Endothelial cell of umbilical vein (primary cell): ENCODE data around the gene UBE3B. TPM values are rescaled to one million over a fixed set of nuclear protein-coding genes. Genes with fewer than 3 reads are reported as not detected.

Experiments
- BruUV-seq: library from RNA; stranded (reverse); fragments of 400-500 nt; replicated peaks from 2 replicates; lab custom pipeline; 2021; lab: Mats Ljungman, UMichigan
- CTCF ChIA-PET: fragments of 300-600, 350-600 bp; sonication (Branson Sonifier 250); formaldehyde crosslinking; loops from one replicate; lab custom pipeline; 2021; ENCODE audit warnings: antibody characterized with exemption, inconsistent platforms; lab: Charles Lee
- POLR2A ChIA-PET: fragments of 300-600, 350-600 bp; sonication (Branson Sonifier 250); formaldehyde crosslinking; loops from one replicate; lab custom pipeline; 2021; ENCODE audit warnings: antibody characterized with exemption, inconsistent platforms; lab: Charles Lee
- DNase-seq: peaks from one replicate; pipeline ENCODE4 v3.0.0-alpha.2; 2011; ENCODE audit warnings: low read depth, low spot score
- FAIRE-seq: peaks from 2 replicates; lab custom pipeline; 2011; peaks lifted over from hg19 to GRCh38; lab: Jason Lieb, UNC
- H2AFZ ChIP-seq: 2 replicates; pipeline ENCODE4 v1.6.0; 2012; ENCODE audit warnings: low read depth, low read length, control low read depth, inconsistent platforms
- H3K27ac ChIP-seq: 2 replicates; pipeline ENCODE4 v1.5.1; 2011; ENCODE audit warnings: low read depth, mild to moderate bottlenecking, control low read depth, low read length, moderate library complexity; ENCODE audit not compliant: insufficient read depth
- H3K27me3 ChIP-seq, 2 experiments: 2 replicates each; pipeline versions ENCODE4 v1.6.0 to v1.6.1; 2011; ENCODE audit warnings: low read length in 2 of 2, mixed read lengths in 1 of 2; ENCODE audit not compliant: control insufficient read depth in 2 of 2, insufficient read depth in 2 of 2
- H3K36me3 ChIP-seq, 2 experiments: 2 replicates in 1 of 2; 3 replicates in 1 of 2; pipeline ENCODE4 v1.5.1; 2011; ENCODE audit warnings: low read length in 2 of 2, mild to moderate bottlenecking in 1 of 2, moderate library complexity in 1 of 2; ENCODE audit not compliant: control insufficient read depth in 2 of 2, insufficient read depth in 2 of 2; ENCODE audit errors: extremely low read depth in 1 of 2
- H3K4me1 ChIP-seq: 3 replicates; pipeline ENCODE4 v1.5.1; 2011; ENCODE audit warnings: mild to moderate bottlenecking, low read length; ENCODE audit not compliant: control insufficient read depth, insufficient read depth; ENCODE audit errors: extremely low read depth
- H3K4me2 ChIP-seq: 2 replicates; pipeline ENCODE4 v1.6.1; 2011; ENCODE audit warnings: low read length, control low read depth, mixed read lengths; ENCODE audit not compliant: insufficient read depth
- H3K4me3 ChIP-seq, 3 experiments: fragments of 200-600 bp in 1 of 3; sonication (generic), shearing (Covaris generic) in 1 of 3; replicated peaks in 1 of 3; 2 replicates each; pipeline ENCODE4 v1.5.1; 2011 to 2016; ENCODE audit warnings: control low read depth in 3 of 3, low read length in 3 of 3, mild to moderate bottlenecking in 2 of 3, inconsistent platforms in 1 of 3, low read depth in 1 of 3, moderate library complexity in 1 of 3; ENCODE audit not compliant: insufficient read depth in 1 of 3
- H3K79me2 ChIP-seq: 2 replicates; pipeline ENCODE4 v1.6.0; 2012; ENCODE audit warnings: low read length, inconsistent platforms; ENCODE audit not compliant: control insufficient read depth, insufficient read depth
- H3K9ac ChIP-seq: replicated peaks from 2 replicates; pipeline ENCODE3; 2011; ENCODE audit warnings: low read length, control low read depth; ENCODE audit not compliant: insufficient read depth; ENCODE audit errors: extremely low read depth
- H3K9me1 ChIP-seq: replicated peaks from 3 replicates; pipeline ENCODE4 v1.6.0; 2011; ENCODE audit warnings: mild to moderate bottlenecking, low read length; ENCODE audit not compliant: control insufficient read depth, insufficient read depth; ENCODE audit errors: extremely low read depth
- H3K9me3 ChIP-seq: replicated peaks from 2 replicates; pipeline ENCODE4 v1.5.1; 2012; ENCODE audit warnings: low read length, inconsistent platforms; ENCODE audit not compliant: control insufficient read depth, insufficient read depth
- H4K20me1 ChIP-seq: replicated peaks from 2 replicates; pipeline ENCODE3; 2011; ENCODE audit warnings: mild to moderate bottlenecking, low read length; ENCODE audit not compliant: control insufficient read depth, insufficient read depth; ENCODE audit errors: extremely low read depth
- EZH2 ChIP-seq: IDR thresholded peaks from 2 replicates; pipeline ENCODE4 v1.6.1; 2012; ENCODE audit warnings: borderline replicate concordance, low read depth, mild to moderate bottlenecking, moderate library complexity, low read length, inconsistent platforms; ENCODE audit not compliant: severe bottlenecking
- GATA2 ChIP-seq: IDR thresholded peaks from 2 replicates; pipeline ENCODE4 v1.7.0; 2011; ENCODE audit warnings: low read depth, mild to moderate bottlenecking, moderate library complexity, mixed read lengths, low read length; ENCODE audit not compliant: insufficient read length, insufficient read depth
- JUN ChIP-seq: IDR thresholded peaks from 2 replicates; pipeline ENCODE4 v1.6.1; 2011; ENCODE audit warnings: borderline replicate concordance, low read depth; ENCODE audit not compliant: insufficient read length, insufficient read depth
- MYC ChIP-seq: IDR thresholded peaks from one replicate; pipeline ENCODE4 v1.6.1; 2011; ENCODE audit warnings: mild to moderate bottlenecking, low read depth, low read length
- POLR2A ChIP-seq: IDR thresholded peaks from 2 replicates; pipeline ENCODE4 v1.6.1; 2012; ENCODE audit warnings: low read depth, mild to moderate bottlenecking, control low read depth, low read length
- POLR2AphosphoS5 ChIP-seq: IDR thresholded peaks from 2 replicates; pipeline ENCODE4 v1.6.1; 2012; ENCODE audit warnings: low read depth, mild to moderate bottlenecking, control low read depth, low read length, moderate library complexity; ENCODE audit not compliant: insufficient read depth
- dilution Hi-C: fragments of 300-500 bp; cut with MboI; formaldehyde crosslinking; loops from one replicate; pipeline ENCODE4 v1.15.0; 2019; ENCODE audit warnings: low sequenced_read_pairs; ENCODE audit not compliant: extremely low pct_ligation_motif_present
- intact Hi-C: fragments of 100-400 bp; cut with micrococcal nuclease; formaldehyde crosslinking; loops from one replicate; pipeline ENCODE4 v1.10.0; 2022
- polyA plus RNA-seq, 4 experiments: library from polyadenylated mRNA; depleted of rRNA in 3 of 4; stranded (reverse) in 3 of 4; unstranded in 1 of 4; fragments of >200 nt; gene quantifications; 2 replicates each; pipeline versions ENCODE4 v1.2.1 to v1.2.3, GENCODE V29; 2011 to 2012; ENCODE audit warnings: missing spikeins in 1 of 4
- total RNA-seq: library from RNA; stranded (reverse); gene quantifications from 2 replicates; pipeline ENCODE4 v1.2.3, GENCODE V29; 2021
- TF ChIP-seq, protein P1 (sequence below): IDR thresholded peaks from 2 replicates; pipeline ENCODE4 v1.6.1; 2011; ENCODE audit not compliant: insufficient read depth, insufficient read length
- TF ChIP-seq, protein P2 (sequence below), 2 donors: IDR thresholded peaks; 1 replicate in 1 of 2; 2 replicates in 1 of 2; pipeline ENCODE4 v1.5.1; 2011; ENCODE audit warnings: low read length in 2 of 2, mild to moderate bottlenecking in 2 of 2, moderate library complexity in 2 of 2, control low read depth in 1 of 2, inconsistent platforms in 1 of 2, low read depth in 1 of 2; ENCODE audit not compliant: insufficient read depth in 1 of 2; ENCODE audit errors: extremely low read depth in 1 of 2

Gene UBE3B
- total and polyA plus RNA-seq, 2 donors (not counting 3 experiments of a cell fraction or from before 2014, with no cell fraction given), result 24.9 to 40.8 TPM

DNA sequence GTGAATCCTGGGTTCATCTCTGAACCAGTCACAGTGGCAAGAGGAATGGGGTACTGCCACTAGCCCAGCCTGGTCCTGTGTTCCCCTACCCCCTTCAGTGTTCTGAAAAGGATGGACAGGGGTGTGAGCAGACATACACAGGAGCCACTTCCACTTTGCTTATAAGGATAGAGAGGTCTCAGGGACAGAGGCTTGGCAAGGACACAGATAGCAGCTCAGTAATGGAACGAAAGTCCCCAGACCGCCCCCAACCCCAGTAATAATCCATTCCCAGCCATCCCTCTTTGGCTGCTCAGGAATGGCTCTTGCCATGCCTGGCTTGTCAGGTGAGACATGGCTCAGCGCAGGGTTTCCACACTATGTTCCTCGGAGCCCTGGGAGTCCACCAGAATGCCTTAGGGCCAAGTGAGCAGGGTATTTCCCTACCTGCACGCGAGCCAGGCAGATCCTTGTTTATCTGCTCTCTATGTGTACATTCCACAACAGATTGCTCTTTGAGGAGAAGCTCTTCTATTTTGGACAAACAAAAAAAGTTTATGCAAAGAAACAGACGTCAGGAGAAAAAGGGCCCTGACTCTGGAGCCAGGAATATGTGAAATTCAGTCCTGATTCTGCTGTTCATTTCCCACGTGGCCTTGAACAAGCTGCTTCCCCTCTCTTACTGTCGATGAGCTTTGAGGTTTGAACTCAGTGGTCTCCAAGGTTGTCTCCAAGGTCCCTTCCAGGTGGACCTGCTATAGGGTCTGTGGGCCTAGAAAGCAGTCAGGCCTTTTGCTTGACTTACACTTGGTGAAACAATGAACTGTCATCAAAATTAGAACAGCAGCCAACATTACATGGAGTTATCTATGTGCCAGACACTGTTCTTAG lies 10.0 kb downstream of the UBE3B start:
- H3K9ac ChIP-seq, result no peak overlapping the region

More for the DNA sequence above, 10.0 kb downstream of the UBE3B start:
- dilution Hi-C loops, result no loop called here
- Histone ChIP-seq H3K9me3 (no peaks in the 10 kb centered on the region), H3K9me1 (no peaks in the 10 kb centered on the region), H3K4me3 (no peak overlapping the region), H3K27ac (no peak overlapping the region), H3K4me2 (no peak overlapping the region), H3K27me3 (no peaks in the 10 kb centered on the region), H2AFZ (no peak overlapping the region), H4K20me1 (no peaks in the 10 kb centered on the region), H3K4me1 (no peaks in the 10 kb centered on the region), H3K79me2 (no peaks in the 10 kb centered on the region), H3K36me3 (peaks cover 17 to 48% of the 10 kb centered on the region in 2 experiments)
- DNase-seq, result no peak
- ChIA-PET CTCF (interaction anchor here (1.6 to 3.8 kb wide), 2 partner anchors 59 kb away, joined by 6 to 17 read pairs; no protein-coding TSS in a partner anchor), POLR2A (no interaction called here)
- BruUV-seq, result no TSS peak
- intact Hi-C loops, result no loop called here
- FAIRE-seq, result no peak
- TF ChIP-seq JUN, result no peak
- TF ChIP-seq POLR2AphosphoS5, result no peak
- no peak for TF ChIP-seq EZH2
- TF ChIP-seq, protein P1, sequence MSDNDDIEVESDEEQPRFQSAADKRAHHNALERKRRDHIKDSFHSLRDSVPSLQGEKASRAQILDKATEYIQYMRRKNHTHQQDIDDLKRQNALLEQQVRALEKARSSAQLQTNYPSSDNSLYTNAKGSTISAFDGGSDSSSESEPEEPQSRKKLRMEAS, result no peak
- TF ChIP-seq MYC, result no peak
- TF ChIP-seq POLR2A, result no peak
- TF ChIP-seq, protein P2, sequence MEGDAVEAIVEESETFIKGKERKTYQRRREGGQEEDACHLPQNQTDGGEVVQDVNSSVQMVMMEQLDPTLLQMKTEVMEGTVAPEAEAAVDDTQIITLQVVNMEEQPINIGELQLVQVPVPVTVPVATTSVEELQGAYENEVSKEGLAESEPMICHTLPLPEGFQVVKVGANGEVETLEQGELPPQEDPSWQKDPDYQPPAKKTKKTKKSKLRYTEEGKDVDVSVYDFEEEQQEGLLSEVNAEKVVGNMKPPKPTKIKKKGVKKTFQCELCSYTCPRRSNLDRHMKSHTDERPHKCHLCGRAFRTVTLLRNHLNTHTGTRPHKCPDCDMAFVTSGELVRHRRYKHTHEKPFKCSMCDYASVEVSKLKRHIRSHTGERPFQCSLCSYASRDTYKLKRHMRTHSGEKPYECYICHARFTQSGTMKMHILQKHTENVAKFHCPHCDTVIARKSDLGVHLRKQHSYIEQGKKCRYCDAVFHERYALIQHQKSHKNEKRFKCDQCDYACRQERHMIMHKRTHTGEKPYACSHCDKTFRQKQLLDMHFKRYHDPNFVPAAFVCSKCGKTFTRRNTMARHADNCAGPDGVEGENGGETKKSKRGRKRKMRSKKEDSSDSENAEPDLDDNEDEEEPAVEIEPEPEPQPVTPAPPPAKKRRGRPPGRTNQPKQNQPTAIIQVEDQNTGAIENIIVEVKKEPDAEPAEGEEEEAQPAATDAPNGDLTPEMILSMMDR (IDR thresholded peaks at IDR 0.05; ENCODE audit: extremely low read depth in 1 of 2, insufficient read depth in 1 of 2, low read depth in 1 of 2, low read length in 2 of 2), result no peak
- no peak for TF ChIP-seq GATA2
